Lower leg skin (tissue), 3 donors: ENCODE data around the gene TNNI3.

Source experiments
- CTCF ChIP-seq, 3 donors: fragments of 450-650 bp; IDR thresholded peaks; one replicate each; pipeline ENCODE4 v1.5.1; 2016; ENCODE audit warnings: antibody characterized with exemption in 3 of 3, mild to moderate bottlenecking in 3 of 3, moderate library complexity in 2 of 3
- POLR2A ChIP-seq, 2 donors: fragments of 450-650 bp; IDR thresholded peaks; one replicate each; pipeline ENCODE4 v1.6.1; 2016 to 2017; ENCODE audit warnings: antibody characterized with exemption in 2 of 2, mild to moderate bottlenecking in 1 of 2, moderate library complexity in 1 of 2

- TF ChIP-seq CTCF (IDR thresholded peaks at IDR 0.05) (no peak), POLR2A (IDR thresholded peaks at IDR 0.05) (no peak)
Measured at GRCh38 chr19:55188625-55189024, 31.1 kb upstream of the TNNI3 start.
